Daoy (cell line): Measurements from ENCODE around the gene CCDC88A. TPM values are rescaled to one million over a fixed set of nuclear protein-coding genes. Genes with fewer than 3 reads are reported as not detected.
A peak's percentile ranks its signal among the peaks of the same experiment; 100 is the strongest.

Source experiments
- DNase-seq: peaks from one replicate; pipeline ENCODE4 v3.0.0-alpha.2; 2015; ENCODE audit warnings: low read depth
- total RNA-seq: library from RNA; depleted of rRNA; stranded (reverse); fragments of >200 nt; shearing (Covaris generic); gene quantifications from 2 replicates; pipeline ENCODE4 v1.2.3, GENCODE V29; 2014

Gene CCDC88A
- total RNA-seq, 1 experiment from 2014 or later: 47.5 TPM

- DNase-seq: peak; percentile 32
Measured at GRCh38 chr2:55425431-55425831, 5.8 kb upstream of the CCDC88A start.

GRCh38 chr2:55422876-55423665 lies 3.4 kb upstream of the CCDC88A start:
- no peak for DNase-seq

- no peak for DNase-seq
Measured at GRCh38 chr2:55421326-55421725, 1.7 kb upstream of the CCDC88A start.

- DNase-seq: no peak
Measured at GRCh38 chr2:55420871-55421270, 1.2 kb upstream of the CCDC88A start.

- no peak for DNase-seq
Measured at GRCh38 chr2:55420439-55420725, 726 bp upstream of the CCDC88A start.

- peak; percentile 52 for DNase-seq
Measured at GRCh38 chr2:55419233-55419678, 400 bp downstream of the CCDC88A start.

- DNase-seq: peak; percentile 9
Measured at GRCh38 chr2:55418512-55419232, 984 bp downstream of the CCDC88A start.

GRCh38 chr2:55418072-55418471 lies 1.6 kb downstream of the CCDC88A start:
- no peak for DNase-seq

- DNase-seq: no peak
Measured at GRCh38 chr2:55416786-55417568, 2.7 kb downstream of the CCDC88A start.

- DNase-seq: no peak
Measured at GRCh38 chr2:55415300-55415699, 4.4 kb downstream of the CCDC88A start.

GRCh38 chr2:55408918-55409868 lies 10.5 kb downstream of the CCDC88A start:
- DNase-seq: peak; percentile 13

GRCh38 chr2:55408098-55408882 lies 11.4 kb downstream of the CCDC88A start:
- peak; percentile 50 for DNase-seq

- no peak for DNase-seq
Measured at GRCh38 chr2:55405116-55405515, 14.5 kb downstream of the CCDC88A start.

GRCh38 chr2:55403256-55403998 lies 16.2 kb downstream of the CCDC88A start:
- DNase-seq: no peak

- DNase-seq: no peak
Measured at GRCh38 chr2:55401124-55401523, 18.5 kb downstream of the CCDC88A start.

- DNase-seq: no peak
Measured at GRCh38 chr2:55400332-55400731, 19.3 kb downstream of the CCDC88A start.

GRCh38 chr2:55399815-55400214 lies 19.8 kb downstream of the CCDC88A start:
- no peak for DNase-seq

- DNase-seq: no peak
Measured at GRCh38 chr2:55395724-55396605, 23.7 kb downstream of the CCDC88A start.
